Epidermal melanocyte (primary cell): ENCODE measurements around the gene PPP1R3C.

ENCODE experiments used
- DNase-seq: peaks from one replicate; pipeline ENCODE4 v3.0.0; 2011; ENCODE audit warnings: low spot score; ENCODE audit not compliant: insufficient read length

Gene PPP1R3C

GRCh38 chr10:91632671-91633550, at the start of gene PPP1R3C:
TSS of gene PPP1R3C (minus strand) at chr10:91633071. CDS start at chr10:91632969, 102 bp downstream.
- peak; percentile 87 for DNase-seq

GRCh38 chr10:91681361-91682276, 48.7 kb upstream of the PPP1R3C start:
- no peak for DNase-seq

GRCh38 chr10:91680487-91680886, 47.6 kb upstream of the PPP1R3C start:
- DNase-seq: no peak

- no peak for DNase-seq
Measured at GRCh38 chr10:91679296-91679695, 46.4 kb upstream of the PPP1R3C start.

GRCh38 chr10:91677911-91678310, 45.0 kb upstream of the PPP1R3C start:
- DNase-seq: no peak

GRCh38 chr10:91672021-91672608, 39.2 kb upstream of the PPP1R3C start:
- DNase-seq: no peak

GRCh38 chr10:91668913-91669312, 36.0 kb upstream of the PPP1R3C start:
- no peak for DNase-seq

- DNase-seq: no peak
Measured at GRCh38 chr10:91665842-91666241, 33.0 kb upstream of the PPP1R3C start.

- no peak for DNase-seq
Measured at GRCh38 chr10:91664426-91664825, 31.6 kb upstream of the PPP1R3C start.

GRCh38 chr10:91662993-91663392, 30.1 kb upstream of the PPP1R3C start:
- DNase-seq: no peak

GRCh38 chr10:91653219-91653870, 20.5 kb upstream of the PPP1R3C start:
- no peak for DNase-seq

GRCh38 chr10:91652364-91652763, 19.5 kb upstream of the PPP1R3C start:
- no peak for DNase-seq

GRCh38 chr10:91643700-91644099, 10.8 kb upstream of the PPP1R3C start:
- no peak for DNase-seq

GRCh38 chr10:91642831-91643692, 10.2 kb upstream of the PPP1R3C start:
- no peak for DNase-seq

GRCh38 chr10:91636892-91637291, 4.0 kb upstream of the PPP1R3C start:
- no peak for DNase-seq

- peak; percentile 40 for DNase-seq
Measured at GRCh38 chr10:91635401-91636400, 2.8 kb upstream of the PPP1R3C start.

- no peak for DNase-seq
Measured at GRCh38 chr10:91634898-91635297, 2.0 kb upstream of the PPP1R3C start.

- DNase-seq: no peak
Measured at GRCh38 chr10:91634246-91634645, 1.4 kb upstream of the PPP1R3C start.

- DNase-seq: no peak
Measured at GRCh38 chr10:91630625-91631024, 2.2 kb downstream of the PPP1R3C start.
